Measurements from ENCODE around the gene SEC22A. TPM values are rescaled to one million over a fixed set of nuclear protein-coding genes. Genes with fewer than 3 reads are reported as not detected.

The SEC22A gene
- total RNA-seq, 2 experiments from 2014 or later: 7.9 to 11.5 TPM

- H3K9me3 Mint-ChIP-seq: no peaks in the 10 kb centered on the region
- no peaks in the 10 kb centered on the region for H3K4me1 Mint-ChIP-seq (ENCODE audit: low read depth)
- no peak for TF ChIP-seq CTCF (IDR thresholded peaks at IDR 0.05)
- Histone ChIP-seq H3K4me3 (ENCODE audit: low read length) (no peak overlapping the region), H3K27ac (ENCODE audit: low read depth in 1 of 2, low read length in 2 of 2) (no peak overlapping the region), H3K4me1 (ENCODE audit: insufficient read depth, low read length) (no peaks in the 10 kb centered on the region), H3K36me3 (ENCODE audit: insufficient read depth, low read length) (no peaks in the 10 kb centered on the region), H3K27me3 (ENCODE audit: control insufficient read depth in 1 of 2, insufficient read depth in 2 of 2, low read length in 2 of 2) (no peaks in the 10 kb centered on the region), H3K9me3 (ENCODE audit: control insufficient read depth in 1 of 2, insufficient read depth in 1 of 2, low read length in 2 of 2) (peaks cover 0 to 5% of the 10 kb centered on the region in 2 experiments)
- H3K4me3 Mint-ChIP-seq: no peak overlapping the region
- no peaks in the 10 kb centered on the region for H3K36me3 Mint-ChIP-seq (ENCODE audit: low read depth)
- ATAC-seq (ENCODE audit: poor library complexity): no peak
- intact Hi-C loops (cut with DNase I, micrococcal nuclease): no loop called here
- H3K27me3 Mint-ChIP-seq: peaks cover 5% of the 10 kb centered on the region
- ChIA-PET POLR2A (no interaction called here), CTCF (no interaction called here)
- no peak overlapping the region for H3K27ac Mint-ChIP-seq
- no peak for DNase-seq
Measured at GRCh38 chr3:123303976-123304560, 102.3 kb downstream of the SEC22A start.

- ATAC-seq (ENCODE audit: poor library complexity) (no peak), DNase-seq (no peak)
- no peak overlapping the region for H3K27ac Mint-ChIP-seq
- Histone ChIP-seq H3K9me3 (ENCODE audit: control insufficient read depth in 1 of 2, insufficient read depth in 1 of 2, low read length in 2 of 2) (peaks cover 0 to 5% of the 10 kb centered on the region in 2 experiments), H3K4me3 (ENCODE audit: low read length) (no peak overlapping the region), H3K4me1 (ENCODE audit: insufficient read depth, low read length) (no peaks in the 10 kb centered on the region), H3K27me3 (ENCODE audit: control insufficient read depth in 1 of 2, insufficient read depth in 2 of 2, low read length in 2 of 2) (no peaks in the 10 kb centered on the region), H3K27ac (ENCODE audit: low read depth in 1 of 2, low read length in 2 of 2) (no peak overlapping the region), H3K36me3 (ENCODE audit: insufficient read depth, low read length) (no peaks in the 10 kb centered on the region)
- no peaks in the 10 kb centered on the region for H3K36me3 Mint-ChIP-seq (ENCODE audit: low read depth)
- H3K4me1 Mint-ChIP-seq (ENCODE audit: low read depth): no peaks in the 10 kb centered on the region
- intact Hi-C loops (cut with DNase I, micrococcal nuclease): no loop called here
- no peak for TF ChIP-seq CTCF (IDR thresholded peaks at IDR 0.05)
- POLR2A ChIA-PET: no interaction called here
- H3K4me3 Mint-ChIP-seq: no peak overlapping the region
- no peaks in the 10 kb centered on the region for H3K9me3 Mint-ChIP-seq
- CTCF ChIA-PET: no interaction called here
- H3K27me3 Mint-ChIP-seq: peaks cover 5% of the 10 kb centered on the region
Measured at GRCh38 chr3:123305192-123305591, 103.4 kb downstream of the SEC22A start.

GRCh38 chr3:123307064-123307463, 105.3 kb downstream of the SEC22A start:
- no peak overlapping the region for H3K27ac Mint-ChIP-seq
- intact Hi-C loops (cut with DNase I, micrococcal nuclease): no loop called here
- no peak overlapping the region for H3K4me3 Mint-ChIP-seq
- H3K27me3 Mint-ChIP-seq: peaks cover 5% of the 10 kb centered on the region
- Histone ChIP-seq H3K27ac (ENCODE audit: low read depth in 1 of 2, low read length in 2 of 2) (no peak overlapping the region), H3K36me3 (ENCODE audit: insufficient read depth, low read length) (no peaks in the 10 kb centered on the region), H3K4me3 (ENCODE audit: low read length) (no peak overlapping the region), H3K9me3 (ENCODE audit: control insufficient read depth in 1 of 2, insufficient read depth in 1 of 2, low read length in 2 of 2) (peaks cover 0 to 5% of the 10 kb centered on the region in 2 experiments), H3K27me3 (ENCODE audit: control insufficient read depth in 1 of 2, insufficient read depth in 2 of 2, low read length in 2 of 2) (no peaks in the 10 kb centered on the region), H3K4me1 (ENCODE audit: insufficient read depth, low read length) (no peaks in the 10 kb centered on the region)
- H3K4me1 Mint-ChIP-seq (ENCODE audit: low read depth): no peaks in the 10 kb centered on the region
- no peak for TF ChIP-seq CTCF (IDR thresholded peaks at IDR 0.05)
- no peaks in the 10 kb centered on the region for H3K36me3 Mint-ChIP-seq (ENCODE audit: low read depth)
- H3K9me3 Mint-ChIP-seq: no peaks in the 10 kb centered on the region
- POLR2A ChIA-PET: no interaction called here
- DNase-seq (no peak), ATAC-seq (ENCODE audit: poor library complexity) (no peak)
- CTCF ChIA-PET: no interaction called here
